NCI-H345 treated with DMSO at 0.1 percent for 48 hours (cell line): ENCODE measurements around the gene ANKRD55.
"Not testable (repeated sequence)": the region's sequence is repeated elsewhere in the genome, so short reads cannot be mapped to it uniquely, and the experiment has no call there.

ENCODE experiments used
- DNase-seq: peaks from one replicate; lab custom pipeline; 2025; ENCODE audit not compliant: unreplicated experiment; lab: John Stamatoyannopoulos, UW

Gene ANKRD55

GRCh38 chr5:56233230-56233629, at the start of gene ANKRD55:
Gene ANKRD55, minus strand, starts transcription at chr5:56233330. Its CDS starts 417 bp downstream, at chr5:56232913.
- peak; percentile 16 for DNase-seq

DNA sequence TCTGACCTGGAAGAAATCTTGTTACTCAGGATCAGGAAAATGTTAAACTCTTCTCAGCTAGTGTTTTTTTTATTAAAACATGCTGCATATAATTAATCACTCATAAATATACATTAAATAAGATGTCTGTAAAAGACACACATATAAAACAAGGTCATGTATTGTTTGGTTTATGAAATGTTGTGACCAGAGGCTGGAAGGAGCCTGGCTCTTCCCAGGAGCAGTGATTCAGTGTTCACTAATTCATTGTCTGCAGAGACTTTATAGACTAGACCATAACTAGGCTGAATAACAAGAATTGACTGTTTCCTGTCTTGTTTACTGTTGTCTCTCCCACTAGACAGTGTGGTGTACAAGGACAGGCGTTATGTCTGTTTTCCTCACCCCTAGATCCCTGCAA, 49.1 kb upstream of the ANKRD55 start:
- no peak for DNase-seq

DNA sequence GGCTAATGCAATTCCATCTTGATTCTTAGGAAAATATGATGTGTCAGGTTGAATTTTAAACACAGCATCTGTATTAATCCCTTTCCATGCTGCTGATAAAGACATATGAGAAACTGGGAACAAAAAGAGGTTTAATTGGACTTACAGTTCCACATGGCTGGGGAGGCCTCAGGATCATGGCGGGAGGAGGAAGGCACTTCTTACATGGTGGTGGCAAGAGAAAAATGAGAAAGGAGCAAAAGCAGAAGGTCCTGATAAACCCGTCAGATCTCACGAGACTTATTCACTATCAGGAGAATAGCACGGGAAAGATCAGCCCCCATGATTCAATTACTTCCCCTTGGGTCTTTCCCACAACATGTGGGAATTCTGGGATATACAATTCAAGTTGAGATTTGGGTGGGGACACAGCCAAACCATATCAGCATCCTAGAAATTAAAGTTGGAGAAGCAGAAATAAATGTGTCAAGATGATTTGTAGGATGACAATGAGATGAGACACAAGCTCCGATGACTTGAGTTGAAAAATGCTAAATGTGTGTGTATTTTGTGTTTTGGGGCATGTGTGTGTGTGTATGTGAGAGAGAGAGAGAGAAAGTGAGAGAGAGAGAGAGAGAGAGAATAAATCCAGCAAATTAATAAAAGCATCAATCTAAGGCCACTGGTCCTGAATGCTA, 48.5 kb upstream of the ANKRD55 start:
- DNase-seq = no peak

DNA sequence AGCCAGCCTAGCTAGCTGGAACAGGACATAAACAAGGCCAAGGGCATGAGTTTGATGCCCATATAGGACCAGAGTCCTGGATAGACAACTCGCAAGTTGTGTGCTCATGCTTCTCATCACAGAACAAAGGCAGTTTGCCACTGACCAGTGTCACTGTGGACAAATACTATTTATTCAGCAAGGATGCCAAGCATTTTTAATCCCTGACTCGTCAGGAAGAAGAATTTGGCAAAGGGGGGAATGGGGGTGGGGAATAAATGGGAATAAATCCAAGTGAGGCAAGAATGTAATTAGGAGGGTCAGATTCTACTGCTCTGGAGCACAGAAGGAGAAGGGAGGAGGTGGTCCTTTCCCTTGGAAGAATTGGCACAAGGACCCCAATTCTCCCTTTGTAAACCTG, 46.8 kb upstream of the ANKRD55 start:
- no peak for DNase-seq

DNA sequence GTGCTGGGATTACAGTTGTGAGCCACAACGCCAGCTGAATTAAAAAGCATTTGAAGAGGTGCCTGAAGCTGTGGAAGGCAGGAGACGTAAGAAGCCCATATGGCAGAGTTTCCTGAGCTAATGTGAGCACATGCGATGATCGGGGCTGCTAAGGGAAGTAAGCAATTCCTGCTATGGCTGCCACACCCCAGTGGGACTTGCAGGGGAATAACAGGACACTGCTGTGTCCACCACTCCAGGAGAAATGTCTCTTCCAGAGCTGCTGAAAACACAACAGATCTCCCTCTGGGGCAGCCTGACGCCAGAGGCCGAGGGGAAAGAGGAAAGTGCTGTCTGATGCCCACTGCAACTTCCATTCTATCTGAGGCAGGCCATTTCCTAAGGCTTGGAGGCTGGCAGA, 46.2 kb upstream of the ANKRD55 start:
- no peak for DNase-seq

GRCh38 chr5:56278335-56278753, 45.2 kb upstream of the ANKRD55 start:
- DNase-seq = no peak

- DNase-seq = no peak
Measured at GRCh38 chr5:56277573-56277972, 44.4 kb upstream of the ANKRD55 start.

- no peak for DNase-seq
Measured at GRCh38 chr5:56273376-56273955, 40.3 kb upstream of the ANKRD55 start.

DNA sequence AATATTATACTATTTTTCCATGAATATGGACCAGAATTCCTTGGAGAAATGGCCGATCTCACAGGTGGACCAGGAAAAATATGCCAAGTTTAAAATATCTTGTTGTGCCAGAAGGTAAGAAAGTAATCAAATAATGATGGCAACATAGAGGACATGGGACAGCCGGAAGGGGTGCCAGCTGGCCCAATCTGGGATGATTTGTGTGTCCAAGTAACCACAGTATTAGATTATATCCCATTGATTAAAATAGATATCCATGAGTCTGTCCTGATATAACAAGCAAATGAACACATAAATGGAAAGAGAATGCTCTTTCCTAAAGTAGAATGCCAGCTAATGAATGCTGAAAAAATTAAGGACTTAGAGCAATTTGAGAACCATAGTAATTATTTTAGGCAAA, 39.6 kb upstream of the ANKRD55 start:
- no peak for DNase-seq

- DNase-seq = peak; percentile 62
Measured at GRCh38 chr5:56270568-56271392, 37.6 kb upstream of the ANKRD55 start.

GRCh38 chr5:56270058-56270457, 36.9 kb upstream of the ANKRD55 start:
- DNase-seq = no peak

DNA sequence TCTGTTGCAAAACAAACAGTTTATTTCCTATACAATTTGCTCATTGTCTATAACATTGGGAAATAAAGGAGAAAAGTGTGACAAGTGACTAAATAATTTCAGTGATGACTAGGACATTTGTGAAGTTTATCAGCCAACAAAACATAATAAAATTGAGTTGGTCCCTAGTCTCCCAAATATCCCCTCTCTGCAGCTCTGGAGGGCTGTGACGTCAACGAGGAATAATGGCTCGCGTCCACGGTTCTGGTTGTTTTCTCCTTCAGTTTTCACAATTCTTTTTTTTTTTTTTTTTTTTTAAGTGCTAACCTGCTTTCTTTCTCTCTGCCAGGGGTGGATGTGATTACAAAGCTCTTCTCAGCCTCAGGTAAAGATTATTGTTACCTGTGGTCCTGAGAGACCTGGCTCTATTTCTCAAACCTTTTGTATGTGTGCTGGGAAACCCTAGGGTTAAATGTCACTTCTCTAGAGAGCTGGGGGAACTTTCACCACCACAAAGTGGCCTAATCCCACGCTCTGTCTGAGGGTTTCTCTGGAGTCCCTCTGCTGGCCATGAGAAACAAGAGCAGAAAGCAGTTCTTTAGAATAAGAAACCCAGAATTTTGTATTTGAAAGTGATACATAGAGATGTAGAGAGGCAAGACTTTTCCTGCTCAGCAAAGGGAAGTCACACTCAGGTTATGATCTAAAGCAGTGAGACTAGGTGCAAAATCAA, 36.2 kb upstream of the ANKRD55 start:
- no peak for DNase-seq

GRCh38 chr5:56268707-56269106, 35.6 kb upstream of the ANKRD55 start:
- not testable (repeated sequence) for DNase-seq

DNA sequence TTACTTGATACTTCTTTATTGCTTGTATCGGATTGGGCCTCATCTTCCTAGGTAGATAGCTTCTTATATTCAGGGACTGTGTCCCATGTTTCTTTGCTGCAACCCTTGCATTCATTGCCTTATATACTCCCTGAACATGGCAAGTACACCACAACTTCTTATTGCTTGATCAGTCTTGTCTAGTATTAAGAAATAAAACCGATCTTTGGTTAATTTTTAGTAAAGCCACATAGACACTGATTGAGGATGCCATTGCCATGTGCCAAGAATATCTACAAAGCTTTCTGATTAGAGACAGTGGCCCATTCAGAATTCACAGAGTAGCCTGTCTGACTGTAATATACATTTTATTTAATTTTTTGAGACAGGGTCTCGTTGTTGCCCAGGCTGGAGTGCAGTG, 34.7 kb upstream of the ANKRD55 start:
- no peak for DNase-seq

DNA sequence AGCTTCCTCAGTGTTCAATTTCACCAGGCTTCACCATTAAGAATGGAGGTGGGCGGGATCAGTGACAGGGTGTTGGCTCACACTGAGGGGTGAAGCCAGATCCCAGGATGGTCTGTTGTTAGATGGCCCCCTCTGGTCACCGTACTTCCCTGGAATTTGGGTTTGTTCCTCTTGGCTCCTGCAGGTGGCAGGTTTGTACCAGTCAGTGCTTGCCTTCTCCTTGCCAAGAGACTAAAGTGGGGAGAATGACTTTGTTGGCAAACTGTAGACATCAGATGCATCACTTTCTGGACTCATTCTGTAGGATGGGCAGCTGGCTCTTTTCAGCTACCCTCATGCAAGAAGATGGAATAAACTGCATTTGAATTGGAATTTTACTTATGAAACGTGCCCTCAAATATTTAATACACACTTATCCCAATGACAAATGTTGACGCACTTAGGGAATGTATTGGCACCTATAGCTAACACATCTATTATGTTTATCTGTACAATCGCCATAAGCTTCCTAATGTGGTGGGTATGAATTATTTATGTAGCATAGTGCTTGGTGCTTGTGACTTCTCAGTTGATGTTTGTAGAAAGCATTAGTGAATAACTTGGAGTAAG, 31.4 kb upstream of the ANKRD55 start:
- DNase-seq = no peak

DNA sequence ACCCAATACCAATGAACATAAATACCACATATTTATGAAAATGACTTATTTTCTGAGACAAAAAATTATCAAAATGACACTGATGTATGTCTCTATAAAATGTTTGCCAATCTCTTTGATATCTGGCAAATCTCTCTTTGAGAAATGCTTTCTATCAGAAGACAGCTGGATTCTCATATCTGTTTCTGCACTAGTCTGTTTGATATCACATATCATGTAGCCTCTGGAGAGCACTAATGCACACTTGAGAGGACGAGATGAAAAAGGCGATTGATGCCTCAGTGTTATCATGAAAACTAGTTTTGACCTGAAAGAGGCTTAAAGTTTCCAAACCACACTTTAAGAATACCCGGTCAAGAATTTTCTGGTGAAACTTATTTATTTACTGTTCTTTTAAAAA, 29.1 kb upstream of the ANKRD55 start:
- no peak for DNase-seq

DNA sequence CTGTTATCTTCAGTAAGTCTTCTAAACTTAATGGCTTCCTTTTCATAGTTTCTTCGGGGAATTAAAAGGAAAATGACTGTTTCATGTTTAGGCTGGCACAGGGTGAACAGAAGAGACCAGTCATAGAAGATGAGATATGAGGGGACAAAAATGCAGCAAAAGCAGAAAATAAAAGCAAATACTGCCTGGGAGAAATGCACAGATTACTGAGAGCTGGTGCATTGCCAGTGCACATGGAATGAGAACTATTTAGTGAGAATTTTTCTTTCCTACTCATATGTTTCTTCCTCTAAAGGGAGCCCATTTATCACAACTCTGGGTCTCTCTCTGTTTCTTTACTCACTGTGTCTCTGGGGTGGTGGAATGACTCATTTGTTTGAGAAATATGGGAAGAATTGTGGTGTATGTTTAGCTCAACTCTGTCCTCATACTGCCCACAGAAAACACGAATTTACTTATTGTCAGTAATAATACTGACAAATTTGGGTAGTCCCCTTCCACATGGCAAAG, 25.9 kb upstream of the ANKRD55 start:
- no peak for DNase-seq

- DNase-seq = not testable (repeated sequence)
Measured at GRCh38 chr5:56257763-56258529, 24.8 kb upstream of the ANKRD55 start.

DNA sequence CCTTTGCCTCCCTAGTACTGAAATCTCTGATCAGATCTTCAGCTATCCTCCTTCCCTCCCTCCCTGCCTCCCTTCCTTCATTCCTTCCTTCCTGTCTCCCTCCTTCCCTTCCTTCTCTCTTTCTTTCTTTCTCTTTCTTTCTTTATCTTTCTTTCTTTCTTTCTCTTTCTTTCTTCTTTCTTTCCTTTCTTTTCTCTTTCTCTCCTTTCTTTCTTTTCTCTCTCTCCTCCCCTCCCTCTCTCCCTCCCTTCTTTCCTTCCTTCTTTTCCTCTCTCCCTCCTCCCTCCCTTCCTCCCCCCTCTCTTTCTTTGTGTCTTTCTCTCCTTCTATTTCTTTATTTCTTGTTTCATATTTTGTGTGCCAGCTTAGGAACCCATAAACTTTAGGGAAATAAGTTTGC, 23.9 kb upstream of the ANKRD55 start:
- DNase-seq = no peak

- no peak for DNase-seq
Measured at GRCh38 chr5:56255502-56255901, 22.4 kb upstream of the ANKRD55 start.
